UCSD-AML1 (cell line): ENCODE results near the gene CSNK2B.
A peak's percentile ranks its signal among the peaks of the same experiment; 100 is the strongest.
"Not testable (repeated sequence)": the region's sequence is repeated elsewhere in the genome, so short reads cannot be mapped to it uniquely, and the experiment has no call there.

Experiments
- DNase-seq: peaks from one replicate; lab custom pipeline; 2025; ENCODE audit not compliant: unreplicated experiment; lab: John Stamatoyannopoulos, UW

CSNK2B gene

GRCh38 chr6:31687860-31688693 is 22.2 kb downstream of the CSNK2B start:
- no peak for DNase-seq

GRCh38 chr6:31689249-31690110 is 23.6 kb downstream of the CSNK2B start:
- DNase-seq: no peak

DNA sequence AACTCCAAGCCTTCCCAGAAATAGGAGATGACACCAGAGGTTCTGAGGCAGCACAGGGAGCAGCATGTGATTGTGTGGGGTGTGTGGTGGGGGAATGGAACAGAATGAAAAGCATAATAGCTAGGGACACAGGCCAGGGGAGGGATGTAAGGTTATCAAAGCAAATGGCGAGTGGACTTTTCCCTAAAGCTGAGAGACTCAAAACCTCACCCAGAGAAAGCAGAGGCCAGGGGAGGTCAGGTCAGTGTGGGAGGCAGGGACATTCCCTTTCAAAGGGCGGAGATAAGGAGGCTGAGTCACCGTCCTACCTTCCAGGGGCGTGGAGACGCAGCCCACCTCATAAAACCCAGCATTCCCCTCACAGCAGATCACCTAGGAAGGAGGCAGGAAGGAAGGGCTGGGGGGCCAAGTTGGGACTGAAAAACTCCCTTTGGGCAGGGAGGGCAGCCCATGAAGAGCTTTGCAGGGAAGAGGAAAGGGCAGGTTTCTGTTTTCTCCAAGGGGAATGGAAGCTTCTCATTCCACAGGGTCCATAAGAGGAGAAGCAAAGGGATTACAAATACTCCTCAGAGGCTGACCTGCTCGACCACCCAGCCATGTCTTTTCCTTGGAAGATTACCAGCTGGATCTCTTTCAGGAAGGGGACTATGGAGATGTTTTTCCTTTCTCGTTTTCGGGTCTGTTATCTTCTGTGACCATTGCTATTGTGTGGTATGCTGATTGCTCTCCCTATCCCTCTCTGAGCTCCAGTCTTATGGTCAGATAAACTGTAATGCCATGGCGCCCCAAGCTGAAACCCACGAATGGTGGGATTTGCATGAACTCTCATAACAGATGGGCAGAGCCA is 24.6 kb downstream of the CSNK2B start:
- DNase-seq: no peak

DNA sequence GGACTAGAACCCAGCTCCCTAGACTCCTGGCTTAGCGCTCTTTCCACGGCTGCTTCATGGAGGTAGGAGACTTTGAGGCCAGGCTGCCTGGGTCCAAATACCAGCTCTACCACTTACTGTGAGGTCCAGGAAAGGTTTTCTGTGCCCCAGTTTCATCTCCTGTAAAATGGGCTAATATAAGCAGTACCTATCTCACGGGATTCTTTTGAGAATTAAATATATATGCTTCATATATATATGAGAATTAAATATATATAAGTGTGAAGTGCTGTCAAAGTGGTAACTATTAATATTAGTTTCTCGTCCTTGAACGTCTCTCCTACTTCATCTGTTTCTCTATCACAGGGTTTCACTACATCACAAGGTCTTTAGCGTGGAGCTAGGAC is 25.2 kb downstream of the CSNK2B start:
- DNase-seq: no peak

DNA sequence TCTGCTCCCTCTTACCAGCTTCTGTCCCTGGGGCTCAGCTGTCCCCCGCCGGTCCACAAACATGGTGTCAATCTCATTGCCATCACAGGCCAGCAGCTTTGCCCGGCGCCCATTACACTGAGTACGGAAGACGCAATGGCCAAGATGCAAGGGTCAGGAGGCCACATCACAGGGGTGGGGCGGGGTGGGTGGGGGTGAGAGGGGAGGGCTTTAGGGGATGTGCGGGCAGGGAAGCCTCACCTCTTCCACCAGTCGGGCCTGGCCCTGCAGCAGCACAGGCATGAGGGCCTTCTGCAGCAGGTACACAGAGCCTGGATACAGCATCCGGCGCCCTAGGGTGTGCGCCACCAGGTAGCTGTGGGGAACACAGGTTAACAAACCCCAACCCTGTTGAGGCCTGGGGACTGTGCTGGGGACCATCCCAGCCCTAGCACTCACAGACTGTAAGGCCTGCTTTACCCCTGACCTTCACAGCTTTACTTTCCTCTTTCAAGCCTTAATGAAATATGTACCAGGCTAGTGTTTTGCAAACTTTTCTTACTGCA is 25.8 kb downstream of the CSNK2B start:
- no peak for DNase-seq

GRCh38 chr6:31692353-31692752 is 26.5 kb downstream of the CSNK2B start:
- DNase-seq: no peak

DNA sequence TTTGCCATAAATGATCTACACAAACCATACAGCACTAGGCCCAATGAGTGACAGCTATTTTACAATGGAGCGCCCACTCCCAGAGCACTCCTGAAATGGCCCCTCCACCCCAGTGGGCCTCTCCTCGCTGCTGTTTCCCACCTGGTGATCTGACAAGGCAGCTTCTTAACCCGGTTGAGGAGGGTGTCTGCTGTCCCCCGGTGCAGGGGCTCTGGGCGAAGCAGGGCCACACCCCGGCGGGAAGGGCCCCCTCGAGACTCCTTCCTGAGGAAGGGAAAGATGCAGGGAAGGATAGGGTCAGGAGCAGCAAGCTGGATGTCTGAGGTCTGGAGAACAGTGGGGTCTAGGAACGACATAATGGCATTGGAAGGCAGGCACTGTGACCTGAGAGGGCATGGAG is 27.0 kb downstream of the CSNK2B start:
- no peak for DNase-seq

DNA sequence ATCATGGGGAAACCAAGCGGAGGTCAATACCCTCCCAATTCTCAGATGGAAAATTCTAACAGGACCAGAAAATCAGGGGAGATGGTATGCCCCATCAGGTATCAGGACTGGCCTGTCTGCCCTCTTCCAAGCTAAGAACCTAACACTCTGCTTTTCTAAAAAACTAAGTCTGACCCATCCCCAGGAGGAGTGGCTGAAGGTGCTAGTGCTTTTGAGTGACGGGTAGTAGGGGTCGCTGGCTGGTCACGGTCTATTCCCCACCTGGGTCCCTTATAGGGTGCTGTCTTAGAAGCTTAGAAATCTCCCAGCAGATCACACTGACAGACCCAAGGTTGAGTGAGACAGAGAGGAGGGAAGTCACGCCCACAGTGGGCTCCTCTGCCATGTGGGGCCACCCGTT is 27.7 kb downstream of the CSNK2B start:
- no peak for DNase-seq

GRCh38 chr6:31697555-31697954 is 31.7 kb downstream of the CSNK2B start:
- no peak for DNase-seq

DNA sequence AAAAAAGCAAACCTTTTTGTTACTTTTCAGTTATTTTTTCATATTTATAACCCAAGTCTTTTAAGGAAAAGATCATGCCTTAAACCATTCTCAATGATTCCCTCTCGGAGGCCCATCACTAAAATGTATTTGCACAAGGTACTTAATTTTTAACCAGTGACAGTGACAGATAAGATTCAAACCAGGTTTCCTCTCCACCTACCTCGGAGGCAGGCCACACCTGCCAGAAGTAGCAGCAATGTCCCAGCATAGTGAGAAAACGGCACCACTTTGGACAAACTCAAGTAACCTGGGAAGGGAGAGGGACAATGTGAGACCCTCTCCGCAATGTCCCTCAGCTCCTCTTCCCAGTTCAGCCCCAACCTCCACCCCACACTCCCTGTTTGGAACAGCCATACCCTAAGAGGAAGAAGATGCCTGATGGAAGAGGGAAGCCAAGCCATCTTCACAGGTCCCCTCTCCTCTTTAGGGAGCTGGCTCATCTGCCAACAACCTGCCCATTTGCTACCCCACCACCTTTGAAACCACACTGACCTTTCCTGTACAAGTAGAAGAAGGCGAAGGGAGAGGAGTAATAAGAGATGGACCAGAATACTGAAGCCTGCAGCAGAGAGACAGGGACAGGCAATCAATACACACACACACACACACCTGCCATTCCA is 35.0 kb downstream of the CSNK2B start:
- DNase-seq: no peak

DNA sequence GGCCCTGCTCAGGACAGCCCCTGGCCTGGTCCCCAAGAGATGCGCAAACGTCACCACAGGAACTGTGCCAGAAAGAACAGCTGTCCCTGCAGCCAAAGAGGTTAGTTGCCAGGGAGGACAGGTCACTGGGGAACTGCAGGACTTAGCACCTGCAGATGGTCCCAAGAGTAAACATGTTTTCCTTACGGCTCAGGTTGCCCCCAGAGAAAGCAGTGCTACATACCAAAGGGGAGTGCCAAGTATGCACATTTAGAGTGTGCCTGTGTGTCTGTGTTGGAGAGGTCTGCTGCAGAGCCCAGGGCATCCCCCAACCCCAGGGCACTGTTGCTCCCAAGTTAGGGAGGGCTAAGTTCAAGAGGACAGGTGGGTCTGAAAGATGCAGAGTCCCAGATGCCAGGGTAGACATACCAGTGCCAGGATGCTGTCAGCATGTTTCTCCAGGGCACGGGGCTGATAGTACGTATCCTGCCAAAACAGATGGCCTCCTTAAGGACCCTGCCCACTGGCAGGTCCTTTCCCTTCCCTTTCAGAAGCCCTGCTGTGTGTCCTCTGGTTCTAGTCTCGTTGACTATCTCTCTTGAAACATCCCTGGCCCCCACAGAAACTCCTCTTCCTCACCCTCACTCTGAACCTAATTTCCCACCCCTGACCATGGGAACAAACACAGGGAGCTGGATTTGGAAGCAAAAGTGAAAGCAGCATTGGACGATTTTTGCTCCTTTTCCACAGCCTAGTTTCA is 36.0 kb downstream of the CSNK2B start:
- DNase-seq: no peak

GRCh38 chr6:31702405-31702818 is 36.5 kb downstream of the CSNK2B start:
- no peak for DNase-seq

GRCh38 chr6:31702819-31703716 is 37.2 kb downstream of the CSNK2B start, which contains the start of gene ABHD16A:
ABHD16A (minus strand) TSS chr6:31703324; CDS start chr6:31703281, 43 bp downstream.
- DNase-seq: peak; percentile 97

GRCh38 chr6:31705931-31706330 is 40.1 kb downstream of the CSNK2B start:
- no peak for DNase-seq

- no peak for DNase-seq
These were observed 40.7 kb downstream of the CSNK2B start, which contains the start of gene LY6G6F for GRCh38 chr6:31706599-31706998. LY6G6F (plus strand) TSS chr6:31706866; CDS start chr6:31706907, 41 bp downstream.

GRCh38 chr6:31707701-31708100 is 41.8 kb downstream of the CSNK2B start:
- DNase-seq: no peak

- no peak for DNase-seq
These were observed 42.3 kb downstream of the CSNK2B start for GRCh38 chr6:31708224-31708623.

DNA sequence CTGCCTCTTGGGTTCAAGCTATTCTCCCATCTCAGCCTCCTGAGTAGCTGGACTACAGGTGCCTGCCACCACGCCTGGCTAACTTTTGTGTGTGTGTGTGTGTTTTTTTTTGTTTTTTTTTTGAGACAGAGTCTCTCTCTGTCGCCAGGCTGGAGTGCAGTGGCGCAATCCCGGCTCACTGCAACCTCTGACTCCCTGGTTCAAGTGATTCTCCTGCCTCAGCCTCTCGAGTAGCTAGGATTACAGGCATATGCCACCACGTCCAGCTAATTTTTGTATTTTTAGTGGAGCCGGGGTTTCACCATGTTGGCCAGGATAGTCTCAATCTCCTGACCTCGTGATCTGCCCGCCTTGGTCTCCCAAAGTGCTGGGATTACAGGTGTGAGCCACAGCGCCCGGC is 43.3 kb downstream of the CSNK2B start:
- not testable (repeated sequence) for DNase-seq
